GM21825 (cell line): ENCODE results near the gene CKS1B.
"Not testable (repeated sequence)": the region's sequence is repeated elsewhere in the genome, so short reads cannot be mapped to it uniquely, and the experiment has no call there.

Source experiments
- ATAC-seq: cut with Tn5 transposase; IDR thresholded peaks from one replicate; pipeline ENCODE4 v1.9.1; 2021; ENCODE audit warnings: mild to moderate bottlenecking, moderate library complexity; ENCODE audit not compliant: unreplicated experiment

The CKS1B gene

DNA sequence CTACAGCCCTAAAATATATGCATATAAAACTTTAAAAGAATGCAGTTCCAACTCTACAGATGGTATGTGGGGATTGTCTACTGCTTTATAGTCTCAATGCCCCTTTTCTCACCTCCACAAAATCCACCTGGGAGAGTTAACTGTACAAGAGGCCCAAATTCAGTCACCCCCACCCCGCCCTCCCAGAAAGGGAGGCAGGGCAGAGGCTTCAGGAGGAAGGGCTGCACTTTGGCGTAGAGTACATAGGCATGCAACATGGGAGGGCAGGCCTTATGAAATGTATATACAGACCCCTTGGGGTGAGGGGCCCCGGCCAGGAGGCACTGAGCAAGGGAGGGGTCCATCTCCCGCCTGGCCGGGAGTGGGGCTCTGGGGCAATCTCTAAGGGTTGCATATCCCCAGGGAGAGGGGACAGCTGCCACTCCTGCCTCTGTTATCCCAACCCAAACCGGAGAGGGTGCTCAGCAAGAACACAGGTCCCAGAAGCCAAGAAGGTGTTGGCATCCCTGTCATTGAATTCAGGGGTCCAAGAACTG lies 11.6 kb upstream of the CKS1B start:
- no peak for ATAC-seq

GRCh38 chr1:154963643-154964042 lies 10.8 kb upstream of the CKS1B start:
- no peak for ATAC-seq

DNA sequence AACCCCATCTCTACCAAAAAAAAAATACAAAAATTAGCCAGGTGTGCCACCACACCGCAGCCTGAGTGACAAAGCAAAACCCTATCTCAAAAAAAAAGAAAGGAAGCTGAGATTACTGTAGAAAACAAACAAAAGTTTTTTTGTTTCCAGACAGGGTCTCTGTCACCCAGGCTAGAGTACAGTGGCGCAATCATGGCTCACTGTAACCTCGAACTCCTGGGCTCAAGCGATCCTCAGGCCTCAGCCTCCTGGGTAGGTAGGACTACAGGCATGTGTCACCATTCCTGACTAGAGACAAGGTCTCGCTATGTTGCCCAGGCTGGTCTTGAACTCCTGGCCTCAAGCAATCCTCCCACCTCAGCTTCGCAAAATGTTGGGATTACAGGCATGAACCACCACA lies 10.1 kb upstream of the CKS1B start:
- no peak for ATAC-seq

- ATAC-seq = no peak
Observed at GRCh38 chr1:154966111-154966510, 8.4 kb upstream of the CKS1B start.

GRCh38 chr1:154967331-154967950 lies 7.0 kb upstream of the CKS1B start:
- no peak for ATAC-seq

DNA sequence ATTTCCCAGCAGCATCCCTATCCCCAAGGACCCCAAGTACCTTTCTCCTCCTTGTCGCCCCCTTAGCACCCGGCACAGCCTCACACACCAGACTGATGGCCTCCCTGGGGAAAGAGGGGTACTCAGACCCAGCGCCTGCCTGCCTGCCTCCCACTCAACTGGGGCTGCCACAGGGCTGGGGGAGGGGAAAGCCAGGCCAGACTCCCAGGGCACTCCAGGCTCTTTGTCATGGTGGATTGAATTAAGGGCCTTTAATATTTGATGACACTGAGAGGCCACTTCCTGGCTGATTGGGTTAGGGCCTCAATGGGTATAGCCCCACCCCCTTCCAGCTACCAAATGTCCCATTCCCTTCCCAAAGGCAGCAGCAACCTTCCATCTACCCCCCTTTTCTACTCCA lies 5.8 kb upstream of the CKS1B start:
- ATAC-seq = no peak

- no peak for ATAC-seq
Observed at GRCh38 chr1:154969246-154969645, 5.2 kb upstream of the CKS1B start.

- ATAC-seq = no peak
Observed at GRCh38 chr1:154969860-154970452, 4.5 kb upstream of the CKS1B start.

DNA sequence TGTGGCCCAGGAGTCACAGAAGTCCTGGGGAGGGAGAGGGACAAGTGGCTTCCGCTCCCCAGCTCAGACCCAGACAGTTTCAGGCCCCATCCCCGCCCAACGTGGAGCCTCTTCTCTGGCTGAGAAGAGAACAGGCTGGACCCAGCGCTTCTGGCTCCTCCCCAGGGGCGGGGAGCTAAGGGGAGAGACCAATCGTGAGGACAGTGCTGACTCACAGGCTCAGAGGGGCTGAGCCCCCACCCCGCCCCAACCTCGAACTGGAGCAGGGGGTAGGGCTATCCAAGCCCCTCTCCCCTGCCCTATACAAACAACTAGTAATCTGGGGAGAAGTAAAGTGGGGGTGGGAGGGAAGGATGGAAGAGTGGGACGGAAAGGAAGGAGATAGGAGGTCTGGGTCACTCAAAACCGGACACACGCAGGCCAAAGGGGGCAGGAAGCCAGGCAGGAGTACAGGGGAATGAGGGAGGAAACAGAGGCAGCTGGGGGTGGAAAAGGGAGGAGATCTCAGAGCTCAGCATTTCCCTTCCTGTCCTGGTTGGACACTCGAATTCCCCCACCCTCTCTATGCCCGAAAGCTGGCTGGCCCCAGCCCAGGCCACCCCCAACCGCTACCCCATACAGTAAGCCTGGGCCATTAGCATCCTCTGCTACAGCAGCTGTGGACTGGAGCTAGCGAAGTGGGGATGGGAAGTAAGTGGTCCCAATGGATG lies 3.7 kb upstream of the CKS1B start, which contains the start of gene SHC1:
TSS of gene SHC1 (minus strand) at position 117 of the 710 bp plus-strand sequence. CDS start 221 bp downstream, outside the sequence.
- peak; percentile 22 for ATAC-seq

GRCh38 chr1:154971341-154971998 lies 3.0 kb upstream of the CKS1B start:
- ATAC-seq = no peak

- ATAC-seq = no peak
Observed at GRCh38 chr1:154972213-154972516, 2.3 kb upstream of the CKS1B start.

GRCh38 chr1:154972517-154973343 lies 1.8 kb upstream of the CKS1B start:
- ATAC-seq = no peak

GRCh38 chr1:154973344-154974101 lies 958 bp upstream of the CKS1B start:
- peak; percentile 22 for ATAC-seq

DNA sequence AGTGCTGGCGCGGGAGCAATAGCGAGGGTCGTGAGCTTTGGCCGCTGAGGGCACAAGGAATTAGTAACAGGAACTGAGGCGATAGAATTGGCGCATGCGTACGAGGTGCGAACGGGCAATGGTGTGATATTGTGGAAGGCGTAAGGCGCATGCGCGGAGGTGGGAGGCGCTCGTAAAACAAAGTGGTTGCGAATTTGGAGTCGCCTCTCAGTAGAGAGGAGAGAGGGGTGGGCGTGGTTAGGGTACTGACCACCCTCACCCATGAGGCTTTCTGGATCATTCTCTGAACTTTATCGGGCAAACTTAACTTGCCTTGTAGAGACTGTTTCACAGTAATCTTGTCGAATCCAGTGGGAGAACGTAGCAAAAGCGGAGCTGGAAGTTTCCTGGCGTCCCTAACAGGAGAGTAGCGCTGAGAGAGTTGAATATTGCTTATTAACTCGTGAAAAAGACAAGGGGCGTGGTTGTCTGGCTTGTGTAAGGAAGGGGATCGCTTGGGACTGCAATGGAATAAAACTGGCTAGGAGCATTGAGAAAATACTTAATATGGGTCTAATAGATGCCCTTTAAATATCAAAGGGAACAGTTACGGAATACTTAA lies 427 bp downstream of the CKS1B start:
- peak; percentile 34 for ATAC-seq

- ATAC-seq = no peak
Observed at GRCh38 chr1:154975409-154976059, 1.1 kb downstream of the CKS1B start.

- ATAC-seq = not testable (repeated sequence)
Observed at GRCh38 chr1:154977762-154978161, 3.3 kb downstream of the CKS1B start.

DNA sequence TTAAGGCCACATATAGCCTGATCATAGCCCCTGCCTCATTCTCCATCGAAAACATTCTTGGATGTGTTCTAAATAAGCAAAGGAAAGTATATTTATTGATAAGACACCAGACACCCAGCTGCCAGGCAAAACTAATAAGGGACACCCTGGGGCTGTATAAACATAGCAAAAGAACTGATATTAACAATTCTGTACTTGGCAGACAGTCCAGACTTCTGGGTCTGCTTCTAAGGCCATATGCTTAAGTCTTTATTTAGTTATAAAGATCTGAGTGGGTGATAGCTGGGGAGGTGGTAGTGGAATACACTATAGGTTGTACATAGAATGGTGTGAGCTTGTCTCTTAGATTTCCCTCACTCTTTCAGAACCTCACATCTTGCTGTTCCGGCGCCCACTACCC lies 3.9 kb downstream of the CKS1B start:
- no peak for ATAC-seq

GRCh38 chr1:154982341-154982740 lies 7.9 kb downstream of the CKS1B start:
- ATAC-seq = no peak
